ENCODE measurements around the gene VAV1.

Gene VAV1

DNA sequence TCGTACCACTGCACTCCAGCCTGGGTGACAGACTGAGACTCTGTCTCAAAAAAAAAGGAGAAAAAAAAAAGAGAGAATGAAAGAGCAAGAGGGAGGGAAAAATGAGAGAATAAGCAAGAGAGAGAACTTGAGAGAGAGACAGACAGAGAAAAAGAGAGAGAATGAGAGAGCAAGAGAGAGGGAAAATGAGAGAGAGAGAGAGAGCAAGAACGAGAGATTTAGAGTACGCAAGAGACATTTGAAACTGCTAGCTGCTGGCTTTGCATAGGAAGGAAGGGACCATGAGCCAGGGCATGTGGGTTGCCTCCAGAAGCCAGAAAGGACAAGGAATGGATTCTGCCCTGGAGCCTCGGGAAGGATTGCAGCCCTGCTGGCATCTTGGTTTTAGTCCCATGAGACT is 105.3 kb downstream of the VAV1 start:
- no peaks in the 10 kb centered on the region for H3K27me3 ChIP-seq (ENCODE audit: insufficient read depth, low read length)
- no peak overlapping the region for H2AFZ ChIP-seq (ENCODE audit: low read depth, low read length)
- H3K9me3 ChIP-seq (ENCODE audit: low read length), result peaks cover 4% of the 10 kb centered on the region
- H3K4me1 ChIP-seq (ENCODE audit: insufficient read depth, low read length), result no peaks in the 10 kb centered on the region
- no peak overlapping the region for H3K4me3 ChIP-seq (ENCODE audit: low read length)
- no peaks in the 10 kb centered on the region for H3K36me3 ChIP-seq (ENCODE audit: insufficient read depth, low read length)

DNA sequence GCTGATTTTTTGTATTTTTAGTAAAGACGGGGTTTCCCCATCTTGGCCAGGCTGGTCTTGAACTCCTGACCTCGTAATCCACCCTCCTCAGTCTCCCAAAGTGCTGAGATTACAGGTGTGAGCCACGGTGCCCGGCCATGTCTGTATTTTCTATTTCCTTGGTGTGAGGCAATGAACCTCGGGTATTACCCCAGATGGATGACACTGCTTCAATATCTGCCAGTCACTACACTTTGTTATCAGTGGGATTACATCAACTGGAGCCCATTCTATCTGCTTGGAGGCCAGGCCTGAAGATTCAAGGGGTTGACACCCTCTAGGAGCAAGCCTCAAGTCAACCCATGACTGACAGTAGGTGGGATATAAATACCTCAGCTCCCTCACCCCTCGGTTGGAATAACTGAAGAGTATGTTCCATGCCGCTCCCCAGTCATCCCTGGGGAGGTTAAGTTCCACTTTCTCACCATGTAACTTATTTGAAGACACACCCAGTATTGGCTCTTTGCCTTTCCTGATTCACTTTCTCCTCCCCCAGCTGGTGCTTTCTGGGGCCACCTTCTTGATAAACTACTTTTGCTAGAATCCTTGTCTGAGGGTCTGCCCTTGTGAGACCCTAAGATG is 113.9 kb downstream of the VAV1 start:
- Histone ChIP-seq H2AFZ (ENCODE audit: low read depth, low read length) (no peak overlapping the region), H3K9me3 (ENCODE audit: low read length) (no peaks in the 10 kb centered on the region), H3K36me3 (ENCODE audit: insufficient read depth, low read length) (no peaks in the 10 kb centered on the region), H3K4me3 (ENCODE audit: low read length) (no peak overlapping the region), H3K4me1 (ENCODE audit: insufficient read depth, low read length) (no peaks in the 10 kb centered on the region), H3K27me3 (ENCODE audit: insufficient read depth, low read length) (no peaks in the 10 kb centered on the region)

DNA sequence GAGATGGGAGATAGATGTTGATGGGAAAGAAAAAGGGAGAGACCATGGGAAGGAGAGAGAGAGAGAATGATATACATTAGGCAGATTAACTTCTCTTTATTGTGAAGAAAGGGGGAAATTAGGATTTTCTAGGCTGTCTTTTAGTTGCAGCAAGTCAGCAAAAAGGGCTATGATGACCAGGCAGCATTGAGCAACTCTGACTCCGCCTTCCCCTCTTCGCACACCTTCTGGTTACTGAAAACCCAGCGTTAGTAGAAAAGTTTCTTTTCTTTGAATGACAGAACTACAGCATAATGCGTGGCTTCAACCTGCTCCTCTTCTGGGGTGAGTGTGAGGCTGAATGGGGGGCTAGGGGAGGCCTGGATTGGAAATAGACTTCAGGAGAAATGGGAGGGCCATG is 114.8 kb downstream of the VAV1 start, which contains the start of gene ADGRE1:
Gene ADGRE1 (plus strand): TSS at position 264 of the 400 bp plus-strand sequence. CDS start 30 bp downstream, at position 294.
- H3K36me3 ChIP-seq (ENCODE audit: insufficient read depth, low read length), result no peaks in the 10 kb centered on the region
- no peaks in the 10 kb centered on the region for H3K27me3 ChIP-seq (ENCODE audit: insufficient read depth, low read length)
- no peaks in the 10 kb centered on the region for H3K9me3 ChIP-seq (ENCODE audit: low read length)
- H3K4me3 ChIP-seq (ENCODE audit: low read length), result no peak within 1 kb of the TSS
- no peak within 1 kb of the TSS for H2AFZ ChIP-seq (ENCODE audit: low read depth, low read length)
- no peaks in the 10 kb centered on the region for H3K4me1 ChIP-seq (ENCODE audit: insufficient read depth, low read length)

DNA sequence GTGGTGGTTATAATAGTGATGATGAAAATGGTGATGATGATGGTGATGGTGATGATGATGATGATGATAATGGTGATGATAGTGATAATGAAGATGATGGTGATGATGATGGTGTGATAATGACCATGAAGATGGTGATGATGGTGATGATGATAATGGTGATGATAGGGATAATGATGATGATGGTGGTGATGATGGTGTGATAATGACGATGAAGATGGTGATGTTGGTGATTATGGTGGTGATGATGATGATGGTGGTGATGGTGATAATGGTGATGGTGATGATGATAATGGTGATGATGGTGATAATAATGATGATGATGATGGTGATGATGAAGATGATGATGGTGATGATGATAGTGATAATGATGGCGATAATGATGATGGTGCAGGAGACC is 116.5 kb downstream of the VAV1 start:
- Histone ChIP-seq H3K9me3 (ENCODE audit: low read length) (no peaks in the 10 kb centered on the region), H3K36me3 (ENCODE audit: insufficient read depth, low read length) (no peaks in the 10 kb centered on the region), H3K4me1 (ENCODE audit: insufficient read depth, low read length) (no peaks in the 10 kb centered on the region), H3K27me3 (ENCODE audit: insufficient read depth, low read length) (no peaks in the 10 kb centered on the region), H2AFZ (ENCODE audit: low read depth, low read length) (no peak overlapping the region), H3K4me3 (ENCODE audit: low read length) (no peak overlapping the region)

DNA sequence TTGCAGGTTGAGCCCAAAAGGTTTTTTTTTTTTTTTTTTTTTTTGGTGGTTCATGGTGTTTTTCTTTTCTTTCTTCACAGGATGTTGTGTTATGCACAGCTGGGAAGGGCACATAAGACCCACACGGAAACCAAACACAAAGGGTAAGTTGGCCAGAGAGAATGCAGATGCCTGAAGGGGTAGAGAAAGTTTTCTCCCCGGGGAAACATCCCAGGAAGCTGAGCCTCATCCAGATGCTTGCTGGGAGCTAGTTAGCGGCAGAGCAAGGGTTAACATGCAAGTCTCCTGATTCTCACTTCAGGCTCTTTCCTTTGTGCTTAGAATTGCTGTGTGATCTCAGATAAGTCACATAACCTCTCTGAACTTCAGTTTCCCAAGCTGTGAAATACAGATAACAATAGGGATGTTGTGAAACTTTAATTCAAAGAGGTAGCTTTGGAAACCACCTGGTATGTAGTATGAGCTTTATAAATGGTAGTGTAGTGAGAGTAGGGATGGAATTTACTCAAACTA is 117.9 kb downstream of the VAV1 start:
- H3K9me3 ChIP-seq (ENCODE audit: low read length), result no peaks in the 10 kb centered on the region
- H3K4me1 ChIP-seq (ENCODE audit: insufficient read depth, low read length), result no peaks in the 10 kb centered on the region
- H3K27me3 ChIP-seq (ENCODE audit: insufficient read depth, low read length), result no peaks in the 10 kb centered on the region
- no peak overlapping the region for H2AFZ ChIP-seq (ENCODE audit: low read depth, low read length)
- H3K4me3 ChIP-seq (ENCODE audit: low read length), result no peak overlapping the region
- no peaks in the 10 kb centered on the region for H3K36me3 ChIP-seq (ENCODE audit: insufficient read depth, low read length)

DNA sequence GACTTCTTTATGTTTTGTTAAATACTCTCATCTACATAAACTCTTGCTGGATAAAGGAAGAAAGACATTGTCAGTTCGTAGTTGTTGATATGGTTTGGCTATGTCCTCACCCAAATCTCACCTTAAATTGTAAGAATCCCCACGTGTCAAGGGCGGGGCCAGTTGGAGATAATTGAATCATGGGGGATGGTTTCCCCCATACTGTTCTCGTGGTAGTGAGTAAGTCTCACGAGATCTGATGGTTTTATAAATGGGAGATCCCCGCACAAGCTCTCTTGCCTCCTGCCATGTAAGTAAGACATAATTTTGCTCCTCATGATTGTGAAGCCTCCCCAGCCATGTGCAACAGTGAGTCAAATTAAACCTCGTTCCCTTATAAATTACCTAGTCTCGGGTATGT is 118.4 kb downstream of the VAV1 start:
- H3K4me1 ChIP-seq (ENCODE audit: insufficient read depth, low read length), result no peaks in the 10 kb centered on the region
- no peak overlapping the region for H3K4me3 ChIP-seq (ENCODE audit: low read length)
- H2AFZ ChIP-seq (ENCODE audit: low read depth, low read length), result no peak overlapping the region
- no peaks in the 10 kb centered on the region for H3K36me3 ChIP-seq (ENCODE audit: insufficient read depth, low read length)
- H3K27me3 ChIP-seq (ENCODE audit: insufficient read depth, low read length), result no peaks in the 10 kb centered on the region
- H3K9me3 ChIP-seq (ENCODE audit: low read length), result no peaks in the 10 kb centered on the region

DNA sequence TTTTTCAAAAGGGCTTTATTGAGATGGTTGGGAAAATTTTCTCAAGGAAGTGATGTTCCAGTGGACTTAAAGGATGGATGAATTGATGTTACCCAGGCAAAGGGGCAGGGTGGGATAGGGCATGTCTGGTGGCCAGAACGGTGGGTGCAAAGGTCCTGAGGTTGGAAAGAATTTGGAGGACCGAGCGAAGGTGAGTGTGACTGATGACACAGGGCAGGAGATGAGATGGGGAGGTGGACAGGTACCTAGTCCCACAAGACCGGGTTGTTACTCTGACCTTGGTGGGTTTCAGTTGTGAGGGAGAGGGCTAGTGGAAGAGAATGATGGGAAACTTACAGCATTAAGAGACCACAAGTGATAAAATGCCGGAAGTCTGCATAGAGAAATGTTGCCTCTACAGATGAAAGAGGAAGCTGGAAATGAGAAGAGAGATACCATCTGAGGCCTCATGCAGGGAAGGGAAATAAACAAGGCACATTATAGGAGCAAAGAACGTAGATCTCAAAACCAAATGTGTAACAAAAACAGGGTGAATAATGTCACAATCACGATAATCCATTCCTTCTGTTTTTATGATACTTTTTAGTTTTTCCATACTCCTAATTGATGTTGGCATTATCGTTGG is 119.4 kb downstream of the VAV1 start:
- H2AFZ ChIP-seq (ENCODE audit: low read depth, low read length), result no peak overlapping the region
- H3K36me3 ChIP-seq (ENCODE audit: insufficient read depth, low read length), result no peaks in the 10 kb centered on the region
- H3K9me3 ChIP-seq (ENCODE audit: low read length), result no peaks in the 10 kb centered on the region
- no peaks in the 10 kb centered on the region for H3K4me1 ChIP-seq (ENCODE audit: insufficient read depth, low read length)
- H3K4me3 ChIP-seq (ENCODE audit: low read length), result no peak overlapping the region
- no peaks in the 10 kb centered on the region for H3K27me3 ChIP-seq (ENCODE audit: insufficient read depth, low read length)

DNA sequence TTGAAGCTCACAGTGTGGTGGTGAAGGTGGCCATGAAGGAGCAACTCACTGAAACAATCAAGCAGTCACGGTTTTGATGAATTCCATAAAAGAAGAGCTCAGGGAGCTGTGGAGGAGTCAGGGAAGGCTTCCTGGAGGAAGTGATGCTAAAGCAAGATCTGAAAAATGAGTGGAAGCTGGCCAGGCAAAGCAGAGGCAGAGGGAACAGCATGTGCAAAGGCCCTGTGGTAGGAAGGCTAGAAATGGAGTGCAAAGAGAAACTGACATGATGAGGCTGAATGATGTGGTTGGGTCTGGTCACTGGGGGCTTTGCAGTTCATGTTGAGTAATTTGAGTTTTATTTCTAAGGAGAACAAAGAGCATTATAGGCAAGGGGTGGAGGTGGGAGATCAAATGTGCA is 121.8 kb downstream of the VAV1 start:
- Histone ChIP-seq H3K27me3 (ENCODE audit: insufficient read depth, low read length) (no peaks in the 10 kb centered on the region), H3K4me3 (ENCODE audit: low read length) (no peak overlapping the region), H3K9me3 (ENCODE audit: low read length) (no peaks in the 10 kb centered on the region), H3K36me3 (ENCODE audit: insufficient read depth, low read length) (no peaks in the 10 kb centered on the region), H2AFZ (ENCODE audit: low read depth, low read length) (no peak overlapping the region), H3K4me1 (ENCODE audit: insufficient read depth, low read length) (no peaks in the 10 kb centered on the region)

DNA sequence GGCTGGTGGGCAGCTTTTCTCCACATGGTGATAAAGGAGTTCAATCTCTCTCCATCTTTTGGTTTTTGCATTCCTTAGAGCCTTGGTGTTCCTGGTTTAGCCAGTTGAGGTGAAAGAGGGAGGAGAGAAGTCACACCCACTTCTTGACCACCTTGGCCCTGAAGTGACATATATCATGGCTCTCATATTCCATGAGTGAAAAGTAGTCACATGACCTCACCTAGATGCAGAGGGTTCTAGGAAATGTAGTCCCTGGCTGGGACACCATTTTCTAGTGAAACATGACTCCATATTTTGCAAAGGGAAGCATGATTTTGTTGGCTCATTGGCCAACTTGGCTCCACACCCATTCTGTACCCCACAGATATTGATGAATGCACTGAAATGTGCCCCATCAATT is 130.9 kb downstream of the VAV1 start:
- no peaks in the 10 kb centered on the region for H3K36me3 ChIP-seq (ENCODE audit: insufficient read depth, low read length)
- no peaks in the 10 kb centered on the region for H3K4me1 ChIP-seq (ENCODE audit: insufficient read depth, low read length)
- no peaks in the 10 kb centered on the region for H3K9me3 ChIP-seq (ENCODE audit: low read length)
- H3K27me3 ChIP-seq (ENCODE audit: insufficient read depth, low read length), result no peaks in the 10 kb centered on the region
- no peak overlapping the region for H2AFZ ChIP-seq (ENCODE audit: low read depth, low read length)
- H3K4me3 ChIP-seq (ENCODE audit: low read length), result no peak overlapping the region

DNA sequence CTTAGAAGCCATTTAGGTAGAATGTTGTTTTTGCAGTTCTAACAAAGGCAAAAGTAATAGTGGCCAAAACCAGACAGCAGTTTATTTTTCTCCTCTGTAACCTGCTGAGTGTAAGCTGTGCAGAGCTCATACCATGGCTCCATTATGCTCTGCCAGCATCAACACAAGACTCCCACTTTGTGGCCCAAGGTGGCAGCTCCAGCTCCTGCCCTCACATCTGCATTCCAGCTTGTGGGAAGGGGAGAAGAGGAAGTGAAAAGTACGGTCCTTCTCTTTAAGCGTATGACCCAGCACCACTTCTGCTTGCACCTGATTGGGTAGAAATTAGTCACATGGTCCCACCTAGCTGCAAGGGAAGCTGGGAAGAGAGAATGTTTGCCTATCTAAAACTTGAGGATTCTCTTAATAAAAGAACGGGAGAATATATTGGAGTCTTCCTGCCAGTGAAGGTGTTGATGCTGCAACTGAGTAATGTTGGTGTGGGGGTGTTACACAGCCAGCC is 134.1 kb downstream of the VAV1 start:
- no peaks in the 10 kb centered on the region for H3K9me3 ChIP-seq (ENCODE audit: low read length)
- no peaks in the 10 kb centered on the region for H3K27me3 ChIP-seq (ENCODE audit: insufficient read depth, low read length)
- no peaks in the 10 kb centered on the region for H3K36me3 ChIP-seq (ENCODE audit: insufficient read depth, low read length)
- H3K4me3 ChIP-seq (ENCODE audit: low read length), result no peak overlapping the region
- H2AFZ ChIP-seq (ENCODE audit: low read depth, low read length), result no peak overlapping the region
- no peaks in the 10 kb centered on the region for H3K4me1 ChIP-seq (ENCODE audit: insufficient read depth, low read length)

Measured in neuron (in vitro differentiated cells).